ENCODE results near the gene RMRP.

- no peak for TF ChIP-seq EZH2 (optimal IDR thresholded peaks at IDR 0.05; ENCODE audit: low read depth, low read length)
- TF ChIP-seq CTCF (IDR thresholded peaks at IDR 0.05; ENCODE audit: low read length) = no peak
- TF ChIP-seq EZH2phosphoT487 (IDR thresholded peaks at IDR 0.05; ENCODE audit: low read length) = no peak
These were observed 22.0 kb upstream of the RMRP start for GRCh38 chr9:35679766-35680330.
